Heart left ventricle (tissue), 13 donors: ENCODE results near the gene MON1A.

Source experiments
- POLR2A ChIP-seq, 2 donors: fragments of 450-650 bp; IDR thresholded peaks; one replicate each; pipeline ENCODE4 v1.6.1; 2017; ENCODE audit warnings: antibody characterized with exemption in 2 of 2, mild to moderate bottlenecking in 2 of 2, moderate library complexity in 2 of 2
- TF ChIP-seq, protein P1 (sequence below), 12 donors: fragments of 200-600 bp; sonication (generic) in 4 of 12; IDR thresholded peaks; one replicate each; pipeline versions ENCODE4 v1.5.0 to v1.8.0; 2018 to 2022; ENCODE audit warnings: antibody characterized with exemption in 12 of 12, mild to moderate bottlenecking in 5 of 12
- donor health status: ischemic (EF 13 %, LVEDD 7.1; RV severe dilation, severe dysfunction).
- donor health status: DM: no; HTN: yes; CAD: no.
- donor health status: DM: no; HTN: no; CAD: no.
- donor health status: ischemic (EF 25% LVEDD 6.9; RV normal size, moderate dysfunction).
- donor health status: ischemic (EF 25% LVEDD 5.7; RV mildly dilated, moderate dysfunction).
- donor health status: ischemic (EF 35%, LVEDD 5.7; RV mildly dilated, moderate dysfunction).
- donor health status: nonischemic (EF 11% LVEDD 7.7; RV severe dilation, severe dysfunction).
- donor health status: DM: yes; HTN: yes; CAD: no.
- donor health status: PGD.
- donor health status: ischemic (EF 29% LVEDD 5.4; RV normal size, mild dysfunction).
- donor health status: nonischemic (EF 23%, LVEDD 6.1; RV moderate dilation, normal function).

DNA sequence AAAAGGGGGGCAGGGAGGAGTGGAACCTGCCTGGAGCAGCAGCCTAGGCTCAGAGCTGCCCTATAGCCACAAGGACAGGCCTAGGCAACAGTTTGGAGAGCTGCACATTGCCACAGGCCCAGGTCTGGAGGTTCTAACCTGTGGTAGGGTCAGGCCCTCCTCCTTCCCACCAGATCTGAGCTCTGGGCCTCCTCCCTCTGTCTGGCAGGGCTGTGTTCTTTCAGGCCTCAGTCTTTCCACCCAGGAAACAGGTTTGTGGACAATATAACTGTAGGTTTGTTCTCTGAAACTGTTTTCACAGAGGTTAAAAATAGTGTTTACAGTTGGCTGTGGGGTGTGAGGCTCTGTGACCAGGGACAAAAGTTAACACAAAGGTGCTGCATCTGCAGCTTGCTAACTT lies 50.9 kb downstream of the MON1A start:
- TF ChIP-seq, protein P1, sequence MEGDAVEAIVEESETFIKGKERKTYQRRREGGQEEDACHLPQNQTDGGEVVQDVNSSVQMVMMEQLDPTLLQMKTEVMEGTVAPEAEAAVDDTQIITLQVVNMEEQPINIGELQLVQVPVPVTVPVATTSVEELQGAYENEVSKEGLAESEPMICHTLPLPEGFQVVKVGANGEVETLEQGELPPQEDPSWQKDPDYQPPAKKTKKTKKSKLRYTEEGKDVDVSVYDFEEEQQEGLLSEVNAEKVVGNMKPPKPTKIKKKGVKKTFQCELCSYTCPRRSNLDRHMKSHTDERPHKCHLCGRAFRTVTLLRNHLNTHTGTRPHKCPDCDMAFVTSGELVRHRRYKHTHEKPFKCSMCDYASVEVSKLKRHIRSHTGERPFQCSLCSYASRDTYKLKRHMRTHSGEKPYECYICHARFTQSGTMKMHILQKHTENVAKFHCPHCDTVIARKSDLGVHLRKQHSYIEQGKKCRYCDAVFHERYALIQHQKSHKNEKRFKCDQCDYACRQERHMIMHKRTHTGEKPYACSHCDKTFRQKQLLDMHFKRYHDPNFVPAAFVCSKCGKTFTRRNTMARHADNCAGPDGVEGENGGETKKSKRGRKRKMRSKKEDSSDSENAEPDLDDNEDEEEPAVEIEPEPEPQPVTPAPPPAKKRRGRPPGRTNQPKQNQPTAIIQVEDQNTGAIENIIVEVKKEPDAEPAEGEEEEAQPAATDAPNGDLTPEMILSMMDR (IDR thresholded peaks at IDR 0.05), result no peak
- no peak for TF ChIP-seq POLR2A (IDR thresholded peaks at IDR 0.05)
